ENCODE measurements around the gene HNF1B. TPM values are rescaled to one million over a fixed set of nuclear protein-coding genes. Genes with fewer than 3 reads are reported as not detected.
A peak's percentile ranks its signal among the peaks of the same experiment; 100 is the strongest.

Gene HNF1B
- total RNA-seq, 4 donors from 2014 or later, result 16.5 to 39.9 (median 32.2) TPM

DNA sequence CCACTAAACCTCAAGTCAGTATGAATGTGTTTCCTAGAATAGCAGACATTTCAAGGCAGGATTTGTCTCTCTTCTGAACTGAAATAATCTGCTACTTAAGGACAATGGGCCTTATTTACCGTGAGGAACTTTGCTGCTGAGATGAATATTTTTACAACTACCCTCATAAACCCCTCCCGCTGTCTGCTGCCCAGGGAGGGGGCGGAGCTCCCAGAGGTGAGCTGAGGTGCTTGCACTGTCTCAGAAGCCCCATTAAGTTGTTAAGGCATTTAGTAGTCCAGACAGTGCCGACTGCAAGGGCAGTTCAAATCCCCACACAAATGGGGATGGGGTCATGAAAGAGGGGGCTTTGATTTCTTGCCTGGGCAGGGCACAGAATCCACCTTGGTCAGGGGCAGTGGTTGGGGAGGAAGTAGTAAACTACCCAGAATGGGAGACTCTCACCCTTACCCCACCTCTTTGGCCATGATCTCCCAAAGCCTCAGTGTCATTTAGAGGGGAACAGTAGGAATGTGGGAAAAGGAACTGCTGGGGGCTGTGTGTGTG is 19.2 kb downstream of the HNF1B start:
- peak in 2 of 3 donors; percentile 83 to 85 for DNase-seq
- no peak for TF ChIP-seq POLR2A (IDR thresholded peaks at IDR 0.05)
- TF ChIP-seq, protein P1, sequence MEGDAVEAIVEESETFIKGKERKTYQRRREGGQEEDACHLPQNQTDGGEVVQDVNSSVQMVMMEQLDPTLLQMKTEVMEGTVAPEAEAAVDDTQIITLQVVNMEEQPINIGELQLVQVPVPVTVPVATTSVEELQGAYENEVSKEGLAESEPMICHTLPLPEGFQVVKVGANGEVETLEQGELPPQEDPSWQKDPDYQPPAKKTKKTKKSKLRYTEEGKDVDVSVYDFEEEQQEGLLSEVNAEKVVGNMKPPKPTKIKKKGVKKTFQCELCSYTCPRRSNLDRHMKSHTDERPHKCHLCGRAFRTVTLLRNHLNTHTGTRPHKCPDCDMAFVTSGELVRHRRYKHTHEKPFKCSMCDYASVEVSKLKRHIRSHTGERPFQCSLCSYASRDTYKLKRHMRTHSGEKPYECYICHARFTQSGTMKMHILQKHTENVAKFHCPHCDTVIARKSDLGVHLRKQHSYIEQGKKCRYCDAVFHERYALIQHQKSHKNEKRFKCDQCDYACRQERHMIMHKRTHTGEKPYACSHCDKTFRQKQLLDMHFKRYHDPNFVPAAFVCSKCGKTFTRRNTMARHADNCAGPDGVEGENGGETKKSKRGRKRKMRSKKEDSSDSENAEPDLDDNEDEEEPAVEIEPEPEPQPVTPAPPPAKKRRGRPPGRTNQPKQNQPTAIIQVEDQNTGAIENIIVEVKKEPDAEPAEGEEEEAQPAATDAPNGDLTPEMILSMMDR (IDR thresholded peaks at IDR 0.05), result no peak
- Histone ChIP-seq H3K27ac (peak overlapping the region in 3 of 4 donors; percentile 44 to 81 (median 53)), H3K9me3 (no peaks in the 10 kb centered on the region), H3K36me3 (no peaks in the 10 kb centered on the region), H3K4me3 (no peak overlapping the region), H3K27me3 (no peaks in the 10 kb centered on the region), H3K4me1 (peaks cover 0 to 44% (median 5%) of the 10 kb centered on the region in 4 donors)

DNA sequence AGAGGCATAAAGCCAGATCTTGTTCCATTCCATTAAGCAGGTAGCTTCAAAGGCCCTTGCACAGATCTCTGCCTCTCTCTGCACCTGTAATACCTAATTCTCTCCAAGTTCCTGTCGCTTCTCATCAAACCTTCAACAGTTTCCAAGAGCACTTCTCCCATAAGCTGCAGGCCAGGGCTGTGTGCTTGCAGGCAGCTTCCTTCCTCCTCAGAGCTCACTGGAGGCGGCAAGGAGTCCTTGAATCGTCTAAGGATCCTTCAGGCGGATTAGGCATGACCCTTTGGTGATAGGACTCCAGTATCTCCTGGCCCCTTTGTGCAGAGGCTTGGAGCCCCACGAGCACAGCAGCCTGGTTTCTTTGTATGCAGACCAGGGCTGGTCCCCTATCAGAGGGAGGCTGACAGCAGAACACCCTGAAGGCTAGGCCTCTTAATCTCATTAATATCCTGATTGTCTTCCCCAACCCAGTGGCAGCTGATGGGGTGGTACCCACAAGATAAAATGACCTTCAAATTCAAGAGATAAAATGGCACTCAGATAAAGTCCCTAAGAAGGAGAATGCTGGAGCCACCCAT is 19.8 kb downstream of the HNF1B start:
- H3K4me3 ChIP-seq, result no peak overlapping the region
- H3K27me3 ChIP-seq, result no peaks in the 10 kb centered on the region
- H3K4me1 ChIP-seq, result peaks cover 0 to 49% (median 5%) of the 10 kb centered on the region in 4 donors
- H3K27ac ChIP-seq, result peak overlapping the region in 3 of 4 donors; percentile 44 to 81 (median 53)
- TF ChIP-seq, protein P1 (IDR thresholded peaks at IDR 0.05), result no peak
- no peak for TF ChIP-seq POLR2A (IDR thresholded peaks at IDR 0.05)
- DNase-seq, result no peak
- no peaks in the 10 kb centered on the region for H3K9me3 ChIP-seq
- no peaks in the 10 kb centered on the region for H3K36me3 ChIP-seq

DNA sequence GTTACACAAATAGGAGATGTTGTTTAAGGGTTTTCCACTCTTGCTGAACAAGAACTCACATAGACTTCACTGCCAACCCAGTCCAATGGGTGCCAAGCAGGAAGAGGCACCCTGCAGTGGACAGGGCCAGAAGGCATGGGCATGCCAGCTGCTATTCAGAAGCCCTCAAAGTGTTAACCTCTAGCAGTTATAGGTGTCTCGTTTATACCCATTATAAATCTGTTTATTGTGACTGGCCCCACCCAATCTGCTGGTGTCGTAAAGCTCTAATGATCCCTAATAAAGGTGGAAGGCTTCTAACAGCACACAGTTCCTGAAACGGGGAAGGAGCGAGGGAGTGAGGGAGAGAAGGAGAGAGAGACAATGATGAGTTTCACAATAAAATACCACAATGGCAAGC is 23.9 kb downstream of the HNF1B start:
- DNase-seq, result peak in 1 of 3 donors; percentile 81
- H3K4me3 ChIP-seq, result no peak overlapping the region
- peaks cover 0 to 49% (median 2%) of the 10 kb centered on the region in 4 donors for H3K4me1 ChIP-seq
- TF ChIP-seq, protein P1 (IDR thresholded peaks at IDR 0.05), result no peak
- peak in 1 of 2 donors; percentile 25 for TF ChIP-seq POLR2A (IDR thresholded peaks at IDR 0.05)
- H3K36me3 ChIP-seq, result no peaks in the 10 kb centered on the region
- H3K27ac ChIP-seq, result peak overlapping the region in 3 of 4 donors; percentile 43 to 89 (median 68)
- no peaks in the 10 kb centered on the region for H3K27me3 ChIP-seq
- H3K9me3 ChIP-seq, result no peaks in the 10 kb centered on the region

DNA sequence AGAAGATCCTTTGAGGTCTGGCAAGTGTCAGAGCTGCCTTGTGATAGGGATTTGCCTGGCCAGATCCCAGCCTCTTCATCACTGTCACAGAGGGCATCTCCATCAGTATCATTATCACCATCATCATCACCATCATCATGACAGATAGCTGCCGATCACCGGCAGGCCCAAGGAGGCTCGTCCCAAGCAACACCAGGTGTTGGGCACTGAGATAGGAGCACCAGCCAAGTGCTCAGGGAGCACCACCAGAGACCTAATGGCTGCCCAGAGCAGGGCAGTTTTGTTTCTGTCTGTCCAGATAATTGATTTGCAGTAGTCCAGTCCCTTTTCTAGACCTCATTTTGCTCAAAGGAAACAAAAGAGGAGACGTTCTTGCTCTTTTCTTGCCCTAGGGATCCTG is 25.0 kb downstream of the HNF1B start:
- Histone ChIP-seq H3K27ac (no peak overlapping the region), H3K4me3 (no peak overlapping the region), H3K9me3 (no peaks in the 10 kb centered on the region), H3K36me3 (no peaks in the 10 kb centered on the region), H3K27me3 (no peaks in the 10 kb centered on the region), H3K4me1 (peaks cover 0 to 40% (median 0%) of the 10 kb centered on the region in 4 donors)
- TF ChIP-seq, protein P1 (IDR thresholded peaks at IDR 0.05), result no peak
- no peak for TF ChIP-seq POLR2A (IDR thresholded peaks at IDR 0.05)
- no peak for DNase-seq

DNA sequence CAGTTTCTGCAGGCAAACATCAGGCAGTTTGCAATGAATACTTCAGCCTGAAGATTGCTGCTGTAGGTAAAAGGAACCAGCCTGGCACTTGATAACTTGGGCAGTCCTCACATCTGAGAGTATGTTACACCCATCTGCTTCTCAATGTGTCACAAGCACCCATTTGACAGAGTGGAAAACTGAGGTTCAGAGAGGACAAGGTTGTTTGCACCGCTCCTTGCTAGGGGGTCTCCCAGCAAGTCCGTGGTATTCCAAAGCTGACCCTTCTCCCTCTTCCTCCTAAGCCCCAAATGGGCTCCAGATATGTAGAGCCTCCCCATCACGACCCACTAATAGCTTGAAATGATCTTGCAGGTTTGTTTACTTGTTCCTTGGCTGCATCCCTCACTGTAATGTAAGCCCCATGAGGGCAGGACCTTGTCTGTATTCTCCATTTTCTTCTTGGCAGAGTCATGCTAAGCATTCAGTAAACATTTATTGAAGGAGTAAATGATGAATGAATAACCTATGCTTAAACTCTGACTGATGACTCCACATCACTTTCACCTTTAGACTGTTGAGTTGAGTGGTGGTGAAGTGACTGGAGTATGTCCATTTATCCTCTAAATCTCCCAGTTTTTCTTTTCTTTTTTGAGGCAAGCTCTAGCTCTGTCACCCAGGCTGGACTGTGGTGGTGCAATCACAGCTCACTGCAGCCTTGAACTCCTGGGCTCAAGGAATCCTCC is 26.4 kb downstream of the HNF1B start:
- Histone ChIP-seq H3K9me3 (no peaks in the 10 kb centered on the region), H3K36me3 (no peaks in the 10 kb centered on the region), H3K4me1 (peaks cover 0 to 34% (median 0%) of the 10 kb centered on the region in 4 donors), H3K27me3 (no peaks in the 10 kb centered on the region), H3K27ac (peak overlapping the region in 1 of 4 donors; percentile 45), H3K4me3 (no peak overlapping the region)
- no peak for DNase-seq
- no peak for TF ChIP-seq POLR2A (IDR thresholded peaks at IDR 0.05)
- TF ChIP-seq, protein P1 (IDR thresholded peaks at IDR 0.05), result no peak
